ENCODE data around the gene KLHL13. TPM values are rescaled to one million over a fixed set of nuclear protein-coding genes. Genes with fewer than 3 reads are reported as not detected.

Gene KLHL13
- total RNA-seq, 1 donor from 2014 or later: not detected

DNA sequence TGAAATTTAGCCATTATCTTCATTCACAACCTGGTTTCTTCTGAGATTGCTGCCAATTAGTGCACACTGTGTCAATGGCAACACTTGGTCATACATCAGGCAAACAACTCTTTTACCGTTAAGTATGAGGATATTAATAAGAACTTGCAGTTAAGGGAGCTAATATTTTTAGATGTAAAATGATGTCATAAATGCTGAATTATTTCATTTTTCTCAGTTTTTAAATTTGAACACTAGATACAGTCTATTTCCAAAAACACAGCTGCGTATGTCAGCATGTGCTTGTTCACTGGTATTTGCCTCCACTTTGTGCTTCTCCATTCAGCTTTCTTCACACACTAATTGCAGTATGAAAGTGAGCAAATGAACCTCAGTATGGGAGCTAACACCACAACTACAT lies 1.6 kb downstream of the KLHL13 start:
- Mint-ChIP-seq H3K4me3 (no peak overlapping the region), H3K27ac (no peak overlapping the region), H3K27me3 (peaks cover 9% of the 10 kb centered on the region), H3K36me3 (ENCODE audit: low read depth) (no peaks in the 10 kb centered on the region), H3K4me1 (peaks cover 7% of the 10 kb centered on the region), H3K9me3 (no peaks in the 10 kb centered on the region)
- POLR2A ChIA-PET: no interaction called here
- TF ChIP-seq CTCF (IDR thresholded peaks at IDR 0.05): no peak
- ATAC-seq (ENCODE audit: low read depth) (no peak), DNase-seq (no peak)
- CTCF ChIA-PET: no interaction called here
- intact Hi-C loops (cut with micrococcal nuclease): no loop called here

DNA sequence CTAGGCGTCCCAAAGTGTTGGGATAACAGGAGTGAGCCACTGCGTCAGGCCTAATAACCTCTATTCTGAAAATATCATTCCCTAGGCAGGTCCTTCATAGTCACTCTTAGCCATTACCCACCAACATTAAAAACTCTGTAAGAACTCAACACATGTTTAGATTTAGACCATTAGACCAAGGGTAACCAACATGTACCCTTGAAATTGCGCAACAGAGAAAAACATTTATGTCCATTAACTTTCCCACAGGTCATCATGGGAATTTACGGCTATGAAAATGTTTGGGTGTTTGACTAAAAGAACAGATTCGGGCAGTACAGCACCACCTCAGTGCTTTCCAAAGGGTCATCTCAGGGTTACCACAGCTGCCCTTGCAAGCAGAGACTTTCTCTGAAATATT lies 7.5 kb downstream of the KLHL13 start:
- H3K4me1 Mint-ChIP-seq: no peaks in the 10 kb centered on the region
- ChIA-PET CTCF (no interaction called here), POLR2A (no interaction called here)
- no peak overlapping the region for H3K27ac Mint-ChIP-seq
- no peaks in the 10 kb centered on the region for H3K27me3 Mint-ChIP-seq
- no peak for TF ChIP-seq CTCF (IDR thresholded peaks at IDR 0.05)
- H3K4me3 Mint-ChIP-seq: no peak overlapping the region
- ATAC-seq (ENCODE audit: low read depth) (no peak), DNase-seq (no peak)
- no peaks in the 10 kb centered on the region for H3K9me3 Mint-ChIP-seq
- H3K36me3 Mint-ChIP-seq (ENCODE audit: low read depth): no peaks in the 10 kb centered on the region
- intact Hi-C loops (cut with micrococcal nuclease): no loop called here

DNA sequence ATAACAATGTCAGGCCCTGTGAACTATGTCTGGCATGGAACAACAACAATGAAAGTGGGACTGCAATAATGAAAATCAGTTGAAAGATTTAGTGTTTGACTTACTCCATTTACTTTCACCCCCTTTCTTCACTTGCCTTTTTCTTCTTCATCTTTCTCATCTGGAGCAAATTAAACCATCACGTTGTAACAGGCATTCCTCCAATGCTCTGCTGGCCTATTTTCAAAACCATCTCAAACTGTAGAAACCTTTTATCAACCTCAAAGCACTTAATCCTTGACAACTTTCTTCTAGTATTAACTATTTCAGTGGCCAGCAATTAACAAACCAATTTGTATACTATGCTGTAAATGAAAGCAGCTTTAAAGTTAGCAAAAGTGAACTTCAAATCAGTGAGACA lies 8.3 kb downstream of the KLHL13 start:
- no peak for TF ChIP-seq CTCF (IDR thresholded peaks at IDR 0.05)
- Mint-ChIP-seq H3K27ac (no peak overlapping the region), H3K36me3 (ENCODE audit: low read depth) (no peaks in the 10 kb centered on the region), H3K9me3 (no peaks in the 10 kb centered on the region), H3K4me1 (no peaks in the 10 kb centered on the region), H3K27me3 (no peaks in the 10 kb centered on the region), H3K4me3 (no peak overlapping the region)
- DNase-seq (no peak), ATAC-seq (ENCODE audit: low read depth) (no peak)
- POLR2A ChIA-PET: no interaction called here
- CTCF ChIA-PET: no interaction called here
- intact Hi-C loops (cut with micrococcal nuclease): no loop called here

DNA sequence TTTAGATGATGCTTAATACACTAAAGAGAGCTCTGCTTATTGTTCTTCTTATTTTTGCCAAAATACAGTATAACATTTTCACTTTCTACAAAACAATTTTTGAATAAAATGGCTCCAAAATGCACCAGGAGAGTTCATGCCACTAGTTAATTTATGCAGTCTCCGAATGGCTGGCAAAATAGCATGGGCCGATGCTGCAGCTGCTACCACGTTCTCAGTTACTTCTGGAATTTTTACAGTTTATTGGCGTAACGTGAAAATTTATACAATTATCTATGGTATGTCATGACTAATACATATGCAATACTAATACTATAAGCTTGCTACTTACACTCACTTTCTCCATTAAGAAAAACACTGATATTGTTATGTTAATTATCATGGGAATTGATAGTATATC lies 16.5 kb downstream of the KLHL13 start:
- no peaks in the 10 kb centered on the region for H3K27me3 Mint-ChIP-seq
- DNase-seq (no peak), ATAC-seq (ENCODE audit: low read depth) (no peak)
- intact Hi-C loops (cut with micrococcal nuclease): no loop called here
- POLR2A ChIA-PET: no interaction called here
- H3K27ac Mint-ChIP-seq: no peak overlapping the region
- H3K9me3 Mint-ChIP-seq: no peaks in the 10 kb centered on the region
- H3K4me3 Mint-ChIP-seq: no peak overlapping the region
- no peak for TF ChIP-seq CTCF (IDR thresholded peaks at IDR 0.05)
- H3K36me3 Mint-ChIP-seq (ENCODE audit: low read depth): no peaks in the 10 kb centered on the region
- H3K4me1 Mint-ChIP-seq: no peaks in the 10 kb centered on the region
- CTCF ChIA-PET: no interaction called here

DNA sequence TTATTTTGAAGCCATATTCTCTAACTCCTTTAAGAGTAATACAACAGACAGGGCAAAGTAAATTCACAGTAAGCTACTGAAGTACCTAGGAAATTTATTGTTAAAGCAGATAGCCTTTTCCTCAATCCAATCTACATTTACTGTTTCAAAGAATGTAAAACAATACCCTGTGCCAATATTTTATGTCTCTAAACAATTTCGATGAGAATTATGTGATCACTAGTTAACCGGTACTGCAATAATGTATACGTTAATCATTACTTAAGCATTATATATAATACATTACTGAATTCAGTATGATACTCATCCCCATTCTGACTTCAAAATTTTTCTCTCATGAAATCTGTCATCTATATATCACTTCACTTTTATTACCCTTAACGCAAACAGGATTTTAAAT lies 28.5 kb downstream of the KLHL13 start:
- no peak for ATAC-seq (ENCODE audit: low read depth)
- no peak for DNase-seq
- Mint-ChIP-seq H3K4me3 (no peak overlapping the region), H3K36me3 (ENCODE audit: low read depth) (no peaks in the 10 kb centered on the region), H3K27ac (no peak overlapping the region), H3K9me3 (no peaks in the 10 kb centered on the region), H3K4me1 (no peaks in the 10 kb centered on the region), H3K27me3 (no peaks in the 10 kb centered on the region)
- ChIA-PET CTCF (no interaction called here), POLR2A (no interaction called here)
- intact Hi-C loops (cut with micrococcal nuclease): no loop called here
- no peak for TF ChIP-seq CTCF (IDR thresholded peaks at IDR 0.05)
